Stimulated activated CD4-positive, alpha-beta T cell treated with anti-CD3 and anti-CD28 coated beads, Interleukin-4, amount 100 ng/mL, for 4 hours (primary cell): ENCODE results near the gene IMPA2.

ENCODE experiments used
- DNase-seq, 2 experiments: peaks; one replicate each; pipeline ENCODE4 v3.0.0-alpha.2; 2020

The IMPA2 gene

DNA sequence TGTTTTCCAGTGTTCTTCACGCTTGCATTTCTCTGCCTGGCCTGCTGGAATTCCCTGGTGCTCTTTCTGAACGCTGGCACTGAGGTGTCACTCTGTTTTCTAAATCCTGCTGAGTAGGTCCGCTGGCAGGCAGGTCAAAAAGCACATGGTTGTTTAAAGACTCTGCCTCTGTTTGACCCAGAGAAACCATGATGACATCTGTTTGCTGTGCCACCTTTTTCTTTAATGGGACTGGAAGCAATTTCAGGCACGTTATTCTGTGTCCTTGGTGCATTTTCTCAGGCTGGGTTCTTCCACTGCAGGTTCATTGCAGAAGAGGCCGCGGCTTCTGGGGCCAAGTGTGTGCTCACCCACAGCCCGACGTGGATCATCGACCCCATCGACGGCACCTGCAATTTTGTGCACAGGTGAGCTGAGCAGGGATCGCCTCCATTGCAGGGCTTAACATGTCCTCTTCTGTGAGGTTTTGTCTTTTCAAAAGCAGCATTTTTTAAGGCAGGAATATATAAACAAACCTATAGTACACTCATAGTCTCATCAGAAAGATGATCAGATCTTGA lies 28.4 kb downstream of the IMPA2 start:
- no peak for DNase-seq

DNA sequence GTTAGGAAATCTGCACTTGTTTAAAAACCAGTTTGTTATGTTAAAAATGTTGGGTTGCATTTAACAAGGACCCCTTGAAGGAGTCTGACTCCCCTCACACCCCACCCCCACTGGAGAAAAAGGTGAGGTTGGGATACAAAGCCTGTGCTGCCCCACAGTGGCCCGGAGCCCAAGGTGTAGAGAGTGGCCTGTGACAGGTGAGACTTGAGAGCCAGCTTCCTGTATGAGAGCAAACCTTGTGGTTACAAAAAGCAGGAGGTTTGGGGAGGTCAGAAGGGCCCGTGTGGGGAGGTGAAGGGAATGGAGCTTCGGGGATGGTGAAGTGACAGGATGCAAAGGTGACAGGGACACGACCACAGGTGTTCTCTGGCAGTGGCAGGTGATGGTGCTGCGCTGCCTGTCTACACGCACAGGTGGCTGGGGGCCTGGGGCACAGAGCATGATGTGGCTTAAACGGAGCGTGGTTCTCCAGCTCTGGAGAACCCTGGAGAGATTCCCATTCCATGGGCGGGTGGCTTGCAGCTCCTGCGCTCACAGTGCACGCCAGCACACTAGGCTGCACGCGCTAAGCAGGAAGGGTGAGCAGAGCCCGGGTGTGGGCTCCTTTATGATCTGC lies 29.0 kb downstream of the IMPA2 start:
- DNase-seq, result no peak

DNA sequence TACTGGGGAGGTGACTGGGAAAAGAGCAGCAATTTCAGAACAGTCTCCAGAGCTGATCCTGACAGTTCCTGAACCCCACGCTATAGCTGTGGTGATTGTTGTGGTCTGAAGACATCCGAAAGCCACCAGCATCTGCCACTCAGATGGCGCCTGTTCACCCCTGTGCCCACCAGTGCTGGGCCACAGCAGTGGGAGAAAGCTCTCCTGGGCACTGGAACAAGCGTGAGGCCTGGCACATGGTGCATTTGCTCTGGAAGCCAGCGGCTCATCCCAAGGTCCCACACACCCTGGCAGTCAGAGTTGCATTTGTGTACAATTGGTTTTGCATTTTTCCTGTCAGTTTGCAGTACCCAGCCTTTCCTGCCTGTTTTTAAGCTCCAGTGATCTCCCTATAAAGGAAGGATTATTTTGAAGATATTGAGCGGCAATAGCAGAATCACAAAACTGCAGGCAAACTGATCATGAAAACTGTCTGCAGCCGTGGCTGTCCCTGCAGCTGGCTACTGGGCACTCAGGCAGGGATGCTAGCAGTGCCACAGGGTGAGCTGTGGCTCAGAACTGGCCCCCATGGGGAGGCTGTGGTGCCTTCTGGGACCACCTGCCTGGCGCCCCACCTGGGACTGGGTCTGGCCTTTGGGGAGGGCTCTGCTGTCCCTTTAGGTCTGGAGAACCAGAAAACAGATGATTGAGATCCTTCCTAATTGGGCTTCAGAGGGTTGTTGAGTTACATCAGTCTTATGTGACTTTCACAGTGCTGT lies 30.1 kb downstream of the IMPA2 start:
- DNase-seq, result no peak

DNA sequence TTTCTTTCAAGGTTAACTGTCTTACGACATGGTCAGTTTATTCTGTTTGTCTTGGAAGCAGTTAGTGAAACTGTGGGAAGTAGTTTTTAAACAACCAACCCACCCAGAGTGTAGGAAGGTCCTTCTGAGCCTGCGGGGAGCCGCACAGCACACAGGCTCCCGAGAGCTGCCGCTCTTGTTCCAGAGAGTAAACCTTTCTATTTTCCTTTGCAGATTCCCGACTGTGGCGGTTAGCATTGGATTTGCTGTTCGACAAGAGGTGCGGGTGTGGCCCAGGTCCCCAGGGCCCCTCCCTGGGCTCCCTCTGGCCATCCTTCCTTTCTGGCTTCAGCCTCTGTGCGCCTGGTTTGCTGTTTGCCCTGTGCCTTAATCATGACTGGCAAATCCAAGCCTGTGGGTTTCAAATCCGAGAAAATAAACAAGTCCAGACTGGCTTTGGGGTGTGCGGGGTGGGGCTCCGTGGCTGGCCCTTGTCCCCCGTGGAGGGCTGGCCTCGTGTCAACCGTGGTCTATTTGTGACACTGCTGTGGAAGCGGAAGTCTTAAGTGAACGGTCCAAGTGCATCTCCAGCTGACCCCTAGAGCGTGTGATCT lies 30.7 kb downstream of the IMPA2 start:
- no peak for DNase-seq

DNA sequence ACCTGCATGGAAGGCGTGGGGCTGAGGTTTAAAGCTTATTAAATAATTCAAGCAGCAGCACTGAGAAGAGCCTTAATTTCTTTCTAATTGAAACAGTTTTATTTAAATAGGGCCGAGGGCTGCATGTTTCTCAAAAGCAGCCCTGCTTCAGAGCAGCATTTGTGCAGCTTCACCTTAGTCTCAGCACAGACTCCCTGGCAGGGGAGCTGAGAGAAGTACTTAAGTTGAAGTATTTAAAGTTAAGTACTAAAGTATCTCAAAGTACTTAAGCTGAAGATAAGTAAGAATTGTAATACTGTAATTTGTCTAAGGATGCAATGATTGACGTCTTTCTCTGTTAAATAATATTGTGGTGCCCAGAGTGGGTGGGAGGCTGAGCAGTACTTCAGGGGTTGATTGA lies 31.4 kb downstream of the IMPA2 start:
- no peak for DNase-seq

DNA sequence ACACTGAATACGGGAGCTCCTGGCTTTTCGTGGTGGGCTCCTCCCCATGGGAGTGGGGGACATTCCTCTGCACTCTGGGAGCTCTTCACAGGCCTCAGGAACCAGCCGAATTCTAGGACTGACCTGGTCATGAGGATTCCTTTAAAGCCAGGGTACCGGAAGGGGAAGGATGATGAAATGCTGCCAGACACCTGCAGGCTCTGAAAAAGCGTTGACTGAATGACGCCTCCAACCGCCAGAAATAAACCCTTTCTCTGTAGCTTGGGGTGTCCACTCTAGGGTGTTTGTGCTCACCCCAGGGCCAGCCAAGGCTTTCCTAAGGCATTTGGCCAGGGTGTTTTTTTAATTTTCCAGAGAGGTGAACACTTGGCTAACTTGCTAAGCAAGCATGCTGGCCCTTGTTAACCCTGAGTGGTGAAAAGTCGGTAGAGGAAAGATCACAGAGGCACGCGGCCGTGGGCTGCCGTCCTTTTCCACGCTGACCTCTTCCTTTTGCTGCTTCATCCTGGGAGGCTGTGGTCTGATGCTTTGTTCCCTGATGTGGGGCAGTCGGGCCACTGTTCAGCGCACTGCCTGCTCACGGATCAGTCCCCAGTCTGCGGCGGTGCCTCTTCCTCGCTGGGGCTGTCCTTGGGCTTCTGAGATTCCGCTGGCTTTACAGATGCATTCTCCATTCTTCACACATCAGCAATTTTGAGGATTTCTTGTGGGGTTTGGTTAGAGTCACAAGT lies 32.0 kb downstream of the IMPA2 start:
- no peak for DNase-seq

DNA sequence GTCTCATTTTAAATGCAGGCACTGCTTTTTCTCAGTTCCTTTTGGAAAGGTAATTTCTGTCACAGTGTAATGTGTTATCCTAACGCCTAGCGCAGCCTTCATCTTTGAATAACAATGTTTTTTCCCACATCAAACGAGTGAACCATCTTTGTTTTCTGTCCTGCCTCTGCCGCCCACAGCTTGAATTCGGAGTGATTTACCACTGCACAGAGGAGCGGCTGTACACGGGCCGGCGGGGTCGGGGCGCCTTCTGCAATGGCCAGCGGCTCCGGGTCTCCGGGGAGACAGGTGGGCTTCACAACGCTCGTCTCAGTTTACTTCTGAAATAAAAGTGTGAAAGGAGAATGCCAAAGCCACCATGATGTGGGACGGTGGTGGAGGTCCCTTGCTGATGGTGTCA lies 32.8 kb downstream of the IMPA2 start:
- DNase-seq, result no peak

DNA sequence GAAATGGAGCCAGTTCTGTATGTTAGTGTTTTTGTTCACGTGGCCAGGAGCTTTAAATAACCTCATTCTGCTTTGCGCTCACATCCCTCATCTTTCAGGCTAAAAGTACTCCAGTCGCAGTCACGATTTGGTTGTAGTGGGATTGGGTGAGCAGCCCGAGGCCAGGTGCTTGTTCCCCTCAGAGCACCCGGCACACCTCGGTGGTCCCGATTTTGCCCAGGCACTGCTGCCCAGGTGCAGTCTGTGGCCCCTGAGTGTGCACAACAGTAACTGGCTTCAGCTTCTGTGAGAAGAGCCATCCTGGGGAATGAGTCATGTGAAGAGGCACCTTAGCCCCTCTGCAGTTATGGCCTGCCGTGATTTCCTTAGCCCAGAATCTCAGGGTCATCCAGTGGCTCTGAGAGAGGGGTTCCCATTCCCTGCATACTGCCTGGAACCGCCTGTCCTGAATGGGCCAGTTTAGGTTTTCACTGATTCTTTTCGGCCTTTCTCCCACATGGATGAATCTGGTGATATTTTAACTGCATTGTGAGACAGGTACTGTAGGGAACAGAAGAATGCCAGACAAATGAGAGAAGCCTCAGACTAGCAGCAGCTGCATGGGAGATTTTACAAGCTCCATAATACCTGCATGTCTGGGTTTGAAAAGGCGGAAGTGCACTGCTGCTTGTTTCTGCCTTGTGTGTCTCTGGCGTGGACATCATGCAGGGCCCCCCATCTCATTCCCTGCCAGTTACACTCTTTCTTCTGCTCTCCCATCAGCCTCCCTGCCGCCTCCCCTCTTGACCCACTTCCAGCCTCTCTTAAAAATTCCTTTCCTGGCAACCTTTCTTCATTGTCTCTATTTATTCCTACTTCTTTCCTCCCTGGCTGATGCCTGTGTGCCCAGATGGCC lies 33.5 kb downstream of the IMPA2 start:
- DNase-seq, result no peak

DNA sequence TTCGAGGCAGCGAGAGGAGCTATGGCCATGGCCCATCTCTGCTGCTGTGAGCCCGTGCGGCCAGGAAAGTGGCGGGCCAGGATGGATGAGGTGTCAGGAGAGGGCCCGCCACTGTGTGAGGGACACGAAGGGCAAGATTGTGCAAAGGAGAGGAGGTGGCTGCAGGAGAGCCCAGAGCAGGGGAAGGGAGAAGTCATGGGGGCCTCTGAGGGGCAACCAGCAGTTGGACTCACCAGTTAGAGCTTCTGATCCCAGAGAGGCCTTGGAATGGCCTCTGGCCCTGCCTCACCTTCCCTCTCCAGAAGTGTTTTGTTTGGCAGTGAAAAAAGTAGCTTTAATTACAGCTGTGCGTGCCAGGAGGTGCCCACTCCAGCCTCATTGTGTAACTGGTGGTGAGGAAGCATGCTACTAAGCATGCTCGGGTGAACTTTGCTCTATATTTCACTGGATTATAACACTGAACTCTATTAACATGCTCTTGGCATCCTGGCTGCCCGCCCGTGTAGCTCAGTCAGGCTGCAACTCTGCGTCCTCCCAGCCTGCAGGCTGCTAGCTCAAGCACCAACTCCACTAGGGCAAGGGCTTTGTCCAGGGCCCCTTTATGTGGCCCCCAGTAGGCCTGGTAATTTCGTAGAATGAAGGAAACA lies 34.2 kb downstream of the IMPA2 start:
- no peak for DNase-seq

DNA sequence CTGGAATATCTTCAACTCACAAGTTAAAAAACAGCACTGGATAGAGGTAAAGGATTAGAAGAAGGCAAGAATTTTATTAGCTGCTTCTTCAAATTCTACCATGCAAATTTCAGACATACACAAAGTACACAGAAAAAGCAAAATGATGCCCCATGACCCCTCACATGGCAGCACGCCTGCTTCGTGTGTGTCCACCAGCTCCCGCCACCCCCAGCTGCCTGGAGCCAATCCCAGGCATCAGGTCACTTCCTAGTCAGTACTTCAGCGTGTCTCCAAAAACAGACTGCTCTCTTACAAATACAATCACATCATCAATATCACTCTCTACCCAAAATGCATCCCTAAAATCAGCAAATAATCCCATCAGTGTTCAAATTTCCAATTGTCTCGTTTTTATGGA lies 35.8 kb downstream of the IMPA2 start:
- no peak for DNase-seq

DNA sequence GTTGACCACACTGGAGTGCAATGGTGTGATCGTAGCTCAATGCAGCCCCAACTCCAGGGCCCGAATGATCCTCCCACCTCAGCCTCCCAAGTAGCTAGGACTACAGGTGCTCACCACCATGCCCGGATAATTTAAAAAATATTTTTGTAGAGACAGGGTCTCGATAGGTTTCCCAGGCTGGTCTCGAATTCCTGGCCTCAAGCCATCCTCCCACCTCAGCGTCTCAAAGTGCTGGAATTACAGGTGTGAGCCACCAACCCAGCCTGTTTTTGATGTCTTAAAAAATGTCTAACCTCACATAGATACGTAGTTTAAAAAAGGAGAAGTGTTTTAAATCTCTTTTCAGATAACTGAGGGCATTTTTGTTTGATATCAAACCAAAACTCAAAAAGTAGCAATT lies 37.6 kb downstream of the IMPA2 start:
- no peak for DNase-seq

DNA sequence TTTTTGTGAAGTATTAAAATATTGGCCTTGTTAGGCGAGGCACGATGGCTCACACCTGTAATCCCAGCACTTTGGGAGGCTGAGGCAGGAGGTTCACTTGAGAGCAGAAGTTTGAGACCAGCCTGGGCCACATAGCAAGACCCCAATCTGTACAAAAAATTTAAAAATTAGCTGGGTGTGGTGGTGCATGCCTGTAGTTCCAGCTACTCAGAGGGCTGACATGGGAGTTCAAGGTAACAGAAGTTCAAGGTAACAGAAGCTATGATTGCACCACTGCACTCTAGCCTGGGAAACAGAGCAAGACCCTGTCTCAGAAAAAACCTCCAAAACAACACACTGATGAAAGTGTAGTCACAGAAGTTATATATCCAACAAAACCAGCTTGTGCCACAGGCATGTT lies 39.8 kb downstream of the IMPA2 start:
- DNase-seq, result no peak

DNA sequence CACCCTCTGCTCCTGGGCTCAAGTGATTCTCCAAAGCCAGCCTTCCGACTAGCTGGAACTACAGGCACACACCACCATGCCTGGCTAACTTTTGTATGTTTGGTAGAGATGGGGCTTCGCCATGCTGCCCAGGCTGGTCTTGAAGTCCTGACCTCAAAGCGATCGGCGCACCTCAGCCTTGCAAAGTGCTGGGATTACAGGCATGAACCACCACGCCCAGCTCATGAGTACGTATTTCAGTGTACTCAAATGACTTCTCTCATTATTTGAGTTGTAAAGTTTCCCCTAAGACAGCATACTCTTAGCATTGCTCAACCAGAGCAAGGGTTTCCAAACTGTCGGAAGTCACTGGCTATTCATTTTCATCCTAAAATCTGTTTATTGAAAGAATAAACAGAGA lies 40.3 kb downstream of the IMPA2 start:
- no peak for DNase-seq

DNA sequence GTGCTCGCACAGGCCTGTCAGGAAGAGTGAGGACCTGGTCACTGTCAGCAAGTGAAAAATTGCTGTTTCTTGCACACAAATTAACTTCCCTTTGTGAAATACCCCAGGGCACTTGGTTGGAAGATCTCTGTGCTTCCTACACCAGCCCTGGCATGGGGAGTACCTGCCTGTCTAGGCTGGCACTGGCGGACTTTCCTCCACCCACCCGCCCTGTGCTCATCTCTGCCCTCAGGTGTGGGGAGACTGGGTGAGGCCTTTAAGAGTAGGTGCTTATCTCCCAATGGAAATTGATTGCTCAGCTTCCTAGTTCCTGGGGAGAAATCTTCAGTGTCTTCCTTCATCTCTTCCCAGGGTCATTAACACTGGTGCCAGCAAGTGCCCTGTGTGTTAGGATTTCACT lies 42.1 kb downstream of the IMPA2 start:
- DNase-seq, result no peak

DNA sequence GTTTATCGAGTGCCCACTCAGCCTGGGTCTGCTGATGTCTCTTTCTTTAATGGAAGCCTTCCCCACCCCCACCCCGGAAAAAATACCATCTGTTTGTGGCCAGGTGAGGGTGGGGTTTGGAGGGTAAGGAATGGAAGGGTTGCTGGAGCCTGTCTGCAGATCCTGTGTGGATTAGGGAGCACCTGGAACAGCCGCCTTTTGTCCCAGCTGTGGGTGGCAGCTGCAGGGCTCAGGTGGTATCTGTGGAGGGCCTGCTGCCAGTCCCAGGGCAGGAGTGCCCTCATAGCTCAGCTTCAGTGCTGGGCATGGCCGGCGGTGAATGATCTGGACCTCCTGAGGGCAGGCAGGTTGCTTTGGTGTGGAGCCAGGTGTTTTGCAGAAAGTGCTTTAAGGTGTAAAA lies 45.3 kb downstream of the IMPA2 start:
- DNase-seq, result no peak

DNA sequence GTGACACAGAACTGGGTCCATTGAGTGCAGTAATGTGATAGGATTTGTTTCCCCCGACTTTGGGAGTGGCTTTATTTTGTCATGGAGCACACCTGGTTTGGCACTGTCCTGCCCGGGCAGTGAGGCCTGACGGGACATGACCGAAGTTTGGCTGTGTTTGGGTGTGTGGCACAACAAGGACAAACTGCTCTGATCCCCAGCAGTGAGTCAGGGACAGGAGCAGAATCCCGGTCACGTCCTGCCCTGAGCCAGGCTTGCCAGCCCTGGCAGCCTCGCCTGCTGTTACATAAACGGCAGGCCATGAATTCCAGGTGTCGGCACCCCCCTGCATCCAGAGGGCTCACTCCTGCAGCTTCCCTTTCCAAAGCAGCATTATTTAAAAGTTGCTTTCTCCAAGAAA lies 45.7 kb downstream of the IMPA2 start:
- no peak for DNase-seq

DNA sequence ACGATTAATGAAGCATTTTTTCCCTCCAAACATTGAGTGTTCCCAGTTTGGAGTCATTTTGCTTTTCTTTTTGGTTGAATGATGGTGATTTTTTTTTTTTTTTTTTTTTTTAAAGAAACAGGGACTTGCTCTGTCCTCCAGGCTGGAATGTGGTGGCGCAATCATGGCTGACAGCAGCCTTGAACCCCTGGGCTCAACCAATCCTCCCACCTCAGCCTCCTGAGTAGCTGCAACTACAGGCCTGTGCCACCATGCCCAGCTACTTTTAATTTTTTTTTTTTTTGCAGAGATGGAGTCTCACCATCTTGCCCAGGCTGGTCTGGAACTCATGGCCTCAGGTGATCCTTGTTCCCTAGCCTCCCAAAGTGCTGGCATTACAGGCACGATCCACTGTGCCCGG lies 46.2 kb downstream of the IMPA2 start:
- DNase-seq, result no peak

DNA sequence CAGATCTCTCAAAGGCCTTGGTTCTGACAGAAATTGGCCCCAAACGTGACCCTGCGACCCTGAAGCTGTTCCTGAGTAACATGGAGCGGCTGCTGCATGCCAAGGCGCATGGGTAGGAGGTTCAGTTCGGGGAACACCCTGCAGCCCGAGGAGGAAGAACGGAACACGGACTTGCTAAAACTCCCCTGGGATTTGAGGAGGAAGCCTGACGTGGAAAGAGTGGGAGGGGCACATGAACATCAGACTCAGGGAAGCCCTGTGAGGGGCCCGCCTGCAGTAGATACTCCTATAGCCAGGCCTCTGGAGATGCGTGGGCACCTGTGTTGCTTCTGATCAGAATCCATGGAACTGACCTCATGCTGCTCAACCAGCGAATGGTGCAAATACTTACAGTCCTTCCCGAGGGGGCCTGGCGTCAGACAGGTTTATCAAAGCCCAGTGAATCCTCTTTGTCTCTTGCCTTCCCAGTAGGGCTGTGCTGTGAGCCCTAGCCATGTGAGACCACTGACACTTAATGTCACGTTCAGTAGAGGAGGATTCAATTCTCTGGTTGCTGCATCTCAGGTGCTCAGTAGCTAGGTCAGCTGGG lies 46.8 kb downstream of the IMPA2 start:
- DNase-seq, result no peak

DNA sequence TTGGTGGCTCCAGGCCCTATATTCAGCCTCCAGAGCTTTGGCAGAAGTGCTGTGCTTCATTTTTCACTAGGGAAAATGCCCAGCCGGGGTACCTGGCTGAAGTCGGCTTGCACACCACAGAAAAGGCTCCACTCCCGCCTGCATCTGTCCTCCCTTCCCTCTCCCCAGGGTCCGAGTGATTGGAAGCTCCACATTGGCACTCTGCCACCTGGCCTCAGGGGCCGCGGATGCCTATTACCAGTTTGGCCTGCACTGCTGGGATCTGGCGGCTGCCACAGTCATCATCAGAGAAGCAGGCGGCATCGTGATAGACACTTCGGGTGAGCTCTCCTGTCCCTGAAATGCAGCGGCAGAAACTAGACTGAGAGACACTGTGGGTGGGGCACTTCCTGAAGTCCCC lies 47.4 kb downstream of the IMPA2 start:
- no peak for DNase-seq

DNA sequence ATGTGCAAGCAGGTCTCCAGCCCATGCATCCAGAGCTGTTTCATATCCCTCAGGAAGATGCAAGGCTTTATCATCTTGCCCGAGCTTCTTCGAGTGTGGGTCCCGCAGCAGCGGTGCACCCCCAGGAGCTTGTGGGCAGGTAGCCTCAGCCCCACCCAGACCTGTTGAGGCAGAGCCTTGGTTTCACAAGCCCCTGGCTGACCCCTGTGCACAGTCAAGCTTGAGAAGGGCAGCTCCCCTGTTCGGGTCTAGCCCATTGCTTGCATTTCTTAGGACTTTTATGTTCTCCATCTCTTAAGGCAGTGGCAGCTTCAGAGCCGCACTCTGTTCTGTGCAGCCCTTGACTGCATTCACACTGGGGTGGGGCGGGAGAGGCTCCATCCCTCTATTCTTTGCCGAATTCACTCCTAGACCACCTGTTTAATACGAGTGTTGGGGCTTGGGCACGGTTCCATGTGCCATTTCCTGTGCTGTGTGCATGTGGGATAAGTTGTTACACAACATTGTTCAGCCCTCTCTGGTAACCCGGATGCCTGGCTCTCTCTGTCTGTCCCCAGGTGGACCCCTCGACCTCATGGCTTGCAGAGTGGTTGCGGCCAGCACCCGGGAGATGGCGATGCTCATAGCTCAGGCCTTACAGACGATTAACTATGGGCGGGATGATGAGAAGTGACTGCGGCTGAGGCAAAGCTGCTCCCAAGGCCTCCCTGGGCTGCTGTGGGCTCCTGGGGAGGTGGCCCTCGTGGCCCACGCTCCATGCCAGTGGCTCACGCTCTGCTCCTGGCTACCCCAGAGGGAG lies 48.7 kb downstream of the IMPA2 start:
- DNase-seq, result no peak

DNA sequence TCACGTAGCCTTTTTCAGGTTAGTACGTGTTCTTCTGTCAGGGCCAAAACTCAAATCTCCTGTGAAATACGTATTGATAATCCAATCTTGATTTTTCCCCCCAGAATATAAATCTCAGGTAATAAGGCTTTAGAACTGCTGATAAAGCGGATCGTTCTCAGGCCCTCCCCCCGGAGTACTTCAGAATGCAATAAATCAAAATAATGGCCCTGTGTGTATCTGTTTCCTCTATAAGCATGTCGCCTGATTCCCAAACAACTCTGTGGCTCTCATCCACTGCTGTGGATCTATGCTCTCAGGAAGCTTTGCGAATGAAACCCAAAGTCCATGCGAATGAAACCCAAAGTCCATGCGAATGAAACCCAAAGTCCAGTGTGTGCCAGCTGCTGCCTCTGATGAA lies 49.4 kb downstream of the IMPA2 start:
- DNase-seq, result no peak
